Activated naive CD4-positive, alpha-beta T cell treated with anti-CD3 and anti-CD28 coated beads for 36 hours (primary cell): ENCODE measurements around the gene PRMT7. TPM values are rescaled to one million over a fixed set of nuclear protein-coding genes. Genes with fewer than 3 reads are reported as not detected.

Source experiments
- CTCF ChIA-PET: fragments of 350-600 bp; sonication (Branson Sonifier 250); formaldehyde crosslinking; loops from one replicate; lab custom pipeline; 2021; ENCODE audit warnings: antibody characterized with exemption; lab: Charles Lee
- DNase-seq: peaks from one replicate; pipeline ENCODE4 v3.0.0-alpha.2; 2020
- H3K27ac Mint-ChIP-seq: one replicate; pipeline ENCODE4 v1.8.0; 2021; ENCODE audit warnings: mild to moderate bottlenecking, mixed read lengths
- H3K27me3 Mint-ChIP-seq: one replicate; pipeline ENCODE4 v1.8.0; 2021; ENCODE audit warnings: low read depth, mixed read lengths
- H3K36me3 Mint-ChIP-seq: one replicate; pipeline ENCODE4 v1.8.0; 2021; ENCODE audit warnings: low read depth, mixed read lengths
- H3K4me1 Mint-ChIP-seq: one replicate; pipeline ENCODE4 v1.8.0; 2021; ENCODE audit warnings: low read depth, mixed read lengths
- H3K4me3 Mint-ChIP-seq: one replicate; pipeline ENCODE4 v1.8.0; 2021; ENCODE audit warnings: mild to moderate bottlenecking, moderate library complexity, mixed read lengths
- H3K9me3 Mint-ChIP-seq: one replicate; pipeline ENCODE4 v1.8.0; 2021; ENCODE audit warnings: mixed read lengths
- intact Hi-C: fragments of 100-400 bp; cut with micrococcal nuclease; formaldehyde crosslinking; loops from one replicate; pipeline ENCODE4 v1.15.1; 2023
- total RNA-seq, 2 experiments: library from RNA; stranded (reverse); gene quantifications; one replicate each; pipeline ENCODE4 v1.2.3, GENCODE V29; 2021

PRMT7 gene, protein sequence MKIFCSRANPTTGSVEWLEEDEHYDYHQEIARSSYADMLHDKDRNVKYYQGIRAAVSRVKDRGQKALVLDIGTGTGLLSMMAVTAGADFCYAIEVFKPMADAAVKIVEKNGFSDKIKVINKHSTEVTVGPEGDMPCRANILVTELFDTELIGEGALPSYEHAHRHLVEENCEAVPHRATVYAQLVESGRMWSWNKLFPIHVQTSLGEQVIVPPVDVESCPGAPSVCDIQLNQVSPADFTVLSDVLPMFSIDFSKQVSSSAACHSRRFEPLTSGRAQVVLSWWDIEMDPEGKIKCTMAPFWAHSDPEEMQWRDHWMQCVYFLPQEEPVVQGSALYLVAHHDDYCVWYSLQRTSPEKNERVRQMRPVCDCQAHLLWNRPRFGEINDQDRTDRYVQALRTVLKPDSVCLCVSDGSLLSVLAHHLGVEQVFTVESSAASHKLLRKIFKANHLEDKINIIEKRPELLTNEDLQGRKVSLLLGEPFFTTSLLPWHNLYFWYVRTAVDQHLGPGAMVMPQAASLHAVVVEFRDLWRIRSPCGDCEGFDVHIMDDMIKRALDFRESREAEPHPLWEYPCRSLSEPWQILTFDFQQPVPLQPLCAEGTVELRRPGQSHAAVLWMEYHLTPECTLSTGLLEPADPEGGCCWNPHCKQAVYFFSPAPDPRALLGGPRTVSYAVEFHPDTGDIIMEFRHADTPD
- total RNA-seq, result 10 to 100 TPM; 51.6 to 52.4 TPM

DNA sequence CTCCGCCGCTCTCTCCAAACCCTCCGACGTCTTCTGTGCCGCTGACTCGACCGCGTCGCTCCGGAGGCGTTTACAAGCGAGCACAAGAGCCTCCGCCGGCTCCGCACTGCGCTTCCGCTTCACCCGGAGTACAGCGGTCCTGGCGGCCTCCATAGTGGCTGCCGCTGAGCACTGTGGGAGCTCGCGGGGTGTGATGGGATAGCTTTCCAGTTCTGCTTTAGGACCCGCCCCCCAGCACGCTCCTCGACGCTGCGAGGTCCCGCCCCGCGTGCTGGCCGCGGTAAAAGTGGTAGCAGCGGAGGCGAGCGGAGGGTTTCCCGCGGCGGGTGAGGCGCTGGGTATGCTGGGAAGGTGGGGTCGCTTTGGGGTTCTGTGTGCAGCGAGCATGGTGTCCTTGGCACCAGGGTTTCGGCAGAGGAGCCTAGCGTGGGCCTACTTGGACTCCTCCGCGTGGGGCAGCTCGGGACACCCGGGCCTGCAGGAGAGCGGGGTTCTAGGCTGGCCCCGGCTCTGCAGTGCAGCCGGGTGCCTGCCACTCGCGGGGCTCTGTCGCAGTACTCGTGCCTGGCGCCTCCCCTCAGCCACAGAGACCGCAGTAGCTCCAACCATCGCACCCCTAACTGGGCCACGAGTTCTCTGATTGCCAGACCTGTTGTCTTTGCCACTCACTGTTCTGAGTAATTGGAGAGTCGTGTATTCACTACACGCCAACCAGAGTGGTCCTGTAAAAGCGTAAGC lies at the start of gene PRMT7, which contains the start of gene SLC7A6OS:
TSS of gene PRMT7 (plus strand) at position 246 of the 738 bp plus-strand sequence. CDS start 4,961 bp downstream, outside the sequence.
TSS of gene SLC7A6OS (minus strand) at position 173 of the 738 bp plus-strand sequence. CDS start at position 153, 20 bp downstream.
- intact Hi-C loops, result loop anchor here (1.0 kb wide), 7 partner anchors 17 to 465 kb away; partner anchors contain the start of genes NUTF2 and PLA2G15
- Mint-ChIP-seq H3K9me3 (no peaks in the 10 kb centered on the region), H3K27ac (peak within 1 kb of the TSS; percentile 89), H3K4me1 (peaks cover 46% of the 10 kb centered on the region), H3K4me3 (peak within 1 kb of the TSS; percentile 94), H3K36me3 (peaks cover 25% of the 10 kb centered on the region), H3K27me3 (no peaks in the 10 kb centered on the region)
- DNase-seq, result peak; percentile 96
- CTCF ChIA-PET, result interaction anchor here (0.7 to 2.6 kb wide), 11 partner anchors 10 to 49 kb away, joined by 3 to 54 read pairs (median 4); partner anchors contain the start of gene SLC7A6

DNA sequence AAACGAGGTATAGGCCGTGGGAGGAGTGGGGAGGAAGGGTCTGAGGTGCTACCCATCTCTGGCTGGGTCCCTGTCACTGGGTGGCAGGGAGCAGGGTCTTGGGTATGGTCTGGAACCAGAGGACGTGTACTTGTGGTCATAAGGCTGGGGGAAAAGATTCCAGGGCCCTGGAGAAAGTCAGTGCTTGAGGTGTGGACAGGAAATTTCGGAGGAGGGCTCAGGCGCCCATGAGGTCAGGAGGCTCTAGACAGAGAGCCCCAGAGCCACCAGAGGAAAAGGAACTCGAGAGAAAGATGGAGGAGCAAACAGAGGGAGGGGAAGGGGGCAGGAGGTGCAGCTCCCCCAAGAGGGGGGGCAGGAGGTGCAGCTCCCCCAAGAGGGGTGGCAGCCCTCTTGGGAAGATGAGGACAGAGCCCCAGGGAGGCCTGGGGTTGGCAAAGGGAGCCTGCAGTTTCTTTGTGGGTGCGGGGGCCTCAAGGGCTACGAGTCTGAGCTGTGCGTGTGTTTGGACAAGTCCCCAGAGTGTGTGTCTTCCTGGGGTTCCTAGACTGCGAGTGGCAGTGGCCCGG lies 47.2 kb upstream of the PRMT7 start:
- no peaks in the 10 kb centered on the region for H3K27me3 Mint-ChIP-seq
- no peaks in the 10 kb centered on the region for H3K9me3 Mint-ChIP-seq
- H3K27ac Mint-ChIP-seq, result peak overlapping the region; percentile 98
- no peak for DNase-seq
- H3K36me3 Mint-ChIP-seq, result peaks cover 23% of the 10 kb centered on the region
- peak overlapping the region; percentile 85 for H3K4me3 Mint-ChIP-seq
- intact Hi-C loops, result loop anchor here (1.0 to 2.0 kb wide), 3 partner anchors 19 to 185 kb away; partner anchors contain the start of genes PLA2G15 and SMPD3
- CTCF ChIA-PET, result interaction anchor here (0.5 to 9.0 kb wide), 33 partner anchors 9 to 1309 kb away, joined by 3 to 459 read pairs (median 4); partner anchors contain the start of genes PLA2G15, PRMT7 and SLC7A6OS
- peaks cover 40% of the 10 kb centered on the region for H3K4me1 Mint-ChIP-seq

DNA sequence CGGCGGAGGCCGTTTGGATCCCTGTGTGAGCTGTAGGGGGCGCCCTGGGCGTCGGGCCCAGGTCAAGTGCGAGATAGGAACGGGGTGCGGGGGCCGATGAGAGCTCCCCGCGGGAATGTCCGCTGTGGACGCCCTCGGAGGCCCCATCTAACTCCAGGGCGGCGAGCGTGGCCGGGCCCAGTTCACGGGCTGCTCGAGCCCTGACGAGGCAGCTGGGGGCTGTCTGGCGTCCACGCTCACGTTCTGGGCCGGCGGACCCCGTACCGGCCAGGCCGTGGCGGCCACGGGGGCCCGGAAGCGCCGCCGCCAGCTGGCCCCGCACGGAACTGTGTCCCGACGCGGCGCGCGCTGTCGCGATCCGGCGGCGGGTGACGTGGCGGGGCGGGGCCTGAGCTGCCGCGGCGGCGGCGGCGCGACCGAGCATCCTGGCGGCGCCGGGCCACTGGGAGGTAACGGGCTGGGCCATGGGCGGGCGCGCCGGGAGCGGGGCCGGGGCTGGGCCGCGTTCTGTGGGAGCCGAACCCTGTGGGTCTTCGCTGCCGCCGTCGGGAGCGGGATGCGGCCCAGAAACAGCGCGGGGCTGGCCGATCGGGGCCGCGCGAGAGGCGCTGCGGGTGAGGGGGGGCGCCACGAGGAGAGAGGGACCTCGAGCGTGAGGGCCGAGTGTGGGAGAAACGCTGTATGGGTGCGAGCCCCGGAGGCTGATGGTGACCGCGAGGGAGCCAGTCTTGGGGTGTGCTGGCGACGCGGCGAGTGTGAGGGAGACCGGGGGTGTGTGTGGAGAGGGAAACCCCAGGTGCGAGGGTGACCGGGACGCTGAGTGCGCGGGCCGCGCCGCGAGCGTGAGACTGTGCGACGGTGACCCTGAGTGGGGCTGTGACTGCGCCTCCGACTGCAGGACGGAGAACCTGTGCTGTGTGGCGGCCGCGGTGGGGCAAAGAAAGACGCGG lies 46.4 kb upstream of the PRMT7 start, which contains the start of gene SLC7A6:
TSS of gene SLC7A6 (plus strand) at position 399 of the 950 bp plus-strand sequence. CDS start 10,201 bp downstream, outside the sequence.
- CTCF ChIA-PET, result interaction anchor here (0.6 to 9.0 kb wide), 32 partner anchors 8 to 247 kb away, joined by 3 to 459 read pairs (median 4); partner anchors contain the start of genes PLA2G15, PRMT7 and SLC7A6OS
- DNase-seq, result peak; percentile 88
- Mint-ChIP-seq H3K4me3 (peak within 1 kb of the TSS; percentile 85), H3K27me3 (no peaks in the 10 kb centered on the region), H3K36me3 (peaks cover 26% of the 10 kb centered on the region), H3K4me1 (peaks cover 46% of the 10 kb centered on the region), H3K27ac (peak within 1 kb of the TSS; percentile 98), H3K9me3 (no peaks in the 10 kb centered on the region)
- intact Hi-C loops, result loop anchor here (1.0 to 2.0 kb wide), 8 partner anchors 11 to 184 kb away; partner anchors contain the start of genes PLA2G15, SLC7A6OS and SMPD3

DNA sequence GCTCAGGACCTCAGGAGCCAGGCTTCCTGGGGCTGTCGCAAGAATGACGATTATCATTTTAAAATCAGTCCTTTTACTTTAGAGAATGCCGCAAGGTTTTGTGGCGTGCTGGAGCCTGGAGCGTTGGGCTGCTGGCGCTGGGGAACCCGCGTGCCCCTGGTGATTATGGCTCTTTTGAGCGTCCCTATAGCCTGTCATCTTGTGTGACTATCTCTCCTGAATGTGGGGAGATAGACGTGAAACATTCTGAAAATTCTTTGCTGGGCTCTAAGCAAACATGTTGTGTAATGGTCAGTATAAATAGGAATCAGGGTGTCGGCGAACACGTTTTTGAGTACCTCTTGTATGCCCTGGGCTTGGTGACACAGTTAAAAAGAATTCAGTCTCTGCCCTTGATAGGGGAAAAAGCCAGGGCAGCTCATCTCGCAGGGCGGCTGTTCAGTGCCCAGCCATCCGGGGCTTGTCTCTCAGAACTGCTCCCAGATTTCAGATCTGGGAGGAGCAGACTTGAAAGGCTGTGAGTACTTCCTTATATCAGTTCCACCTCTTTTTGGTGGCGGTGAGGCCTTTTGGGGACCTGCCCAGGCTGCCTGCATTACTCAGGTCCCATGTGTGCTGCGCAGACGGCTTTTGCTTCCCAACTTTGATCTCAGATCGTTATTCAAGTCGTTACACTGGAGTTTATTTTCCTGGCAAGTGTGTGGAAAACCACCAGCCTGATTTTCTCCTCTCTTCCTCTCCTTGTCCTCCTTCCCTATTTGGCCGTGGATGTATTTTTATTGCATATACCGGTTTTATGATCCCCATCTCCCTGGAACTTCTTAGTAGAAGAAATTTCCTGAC lies 45.5 kb upstream of the PRMT7 start:
- H3K27me3 Mint-ChIP-seq, result no peaks in the 10 kb centered on the region
- H3K4me1 Mint-ChIP-seq, result peaks cover 55% of the 10 kb centered on the region

DNA sequence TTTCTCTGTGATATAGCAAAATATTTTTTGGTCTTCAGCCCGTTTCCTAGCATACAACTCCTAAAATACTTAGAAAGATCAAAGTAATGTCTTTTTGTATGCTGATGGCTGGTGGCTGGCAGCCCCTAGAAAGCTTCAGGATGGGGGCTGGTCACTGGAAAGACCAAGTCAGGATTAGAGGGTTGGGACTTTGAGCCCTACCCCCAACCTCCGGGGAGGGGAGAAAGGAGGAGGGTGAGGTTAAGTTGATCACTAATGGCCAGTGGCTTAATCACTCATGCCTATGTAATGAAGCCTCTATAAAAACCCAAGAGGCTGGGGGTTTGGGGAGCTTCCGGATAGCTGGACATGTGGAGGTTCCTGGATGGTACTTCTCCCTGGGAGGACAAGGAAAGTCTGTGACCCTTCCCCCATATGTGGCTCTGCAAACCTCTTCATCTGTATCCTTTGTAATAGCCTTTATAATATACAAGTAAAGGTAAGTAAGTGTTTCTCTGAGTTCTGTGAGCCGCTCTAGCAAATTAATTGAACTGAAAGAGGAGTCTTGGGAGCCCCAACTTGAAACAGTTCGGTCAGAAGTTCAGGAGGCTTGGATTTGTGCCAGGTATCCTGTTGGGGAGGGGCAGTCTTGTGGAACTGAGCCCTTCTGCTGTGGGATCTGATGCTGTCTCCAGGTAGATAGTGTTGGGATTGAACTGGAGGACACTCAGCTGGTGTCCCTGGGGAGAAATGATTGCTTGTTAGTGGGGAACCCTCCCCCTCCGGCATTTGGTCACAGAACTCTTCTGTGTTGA lies 43.0 kb upstream of the PRMT7 start:
- Mint-ChIP-seq H3K4me1 (peaks cover 76% of the 10 kb centered on the region), H3K27ac (peak overlapping the region; percentile 88), H3K36me3 (peaks cover 40% of the 10 kb centered on the region), H3K4me3 (peak overlapping the region; percentile 7), H3K27me3 (no peaks in the 10 kb centered on the region), H3K9me3 (no peaks in the 10 kb centered on the region)
- CTCF ChIA-PET, result interaction anchor here (2.9 to 3.7 kb wide), 2 partner anchors 16 to 61 kb away, joined by 9 to 12 read pairs; no protein-coding TSS in a partner anchor
- intact Hi-C loops, result no loop called here
- DNase-seq, result no peak

More for the DNA sequence above, 45.5 kb upstream of the PRMT7 start:
- peak; percentile 87 for DNase-seq
- H3K27ac Mint-ChIP-seq, result peak overlapping the region; percentile 95
- no peaks in the 10 kb centered on the region for H3K9me3 Mint-ChIP-seq
- H3K4me3 Mint-ChIP-seq, result peak overlapping the region; percentile 85
- CTCF ChIA-PET, result interaction anchor here (8.9 to 9.0 kb wide), 2 partner anchors 22 to 60 kb away, joined by 181 to 459 read pairs; no protein-coding TSS in a partner anchor
- peaks cover 26% of the 10 kb centered on the region for H3K36me3 Mint-ChIP-seq
- intact Hi-C loops, result loop anchor here (1.0 to 2.0 kb wide), 7 partner anchors 10 to 184 kb away; partner anchors contain the start of genes PLA2G15, SLC7A6OS and SMPD3

DNA sequence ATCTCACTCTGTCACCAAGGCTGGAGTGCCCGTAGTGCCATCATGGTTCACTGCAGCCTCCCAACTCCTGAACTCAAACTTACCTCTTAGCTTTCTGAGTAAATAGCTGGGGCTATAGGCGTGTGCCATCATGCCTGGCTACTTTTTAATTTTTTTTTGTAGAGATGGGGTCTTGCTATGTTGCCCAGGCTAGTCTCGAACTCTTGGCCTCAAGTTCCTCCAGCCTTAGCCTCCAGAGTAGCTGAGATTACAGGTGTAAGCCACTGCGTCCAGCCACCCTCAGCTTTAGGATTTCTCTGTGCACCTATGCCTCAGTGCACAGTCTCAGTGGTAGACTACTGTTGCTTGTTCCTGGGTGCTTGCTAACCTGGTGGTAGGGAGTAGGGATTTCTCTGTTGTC lies 41.0 kb upstream of the PRMT7 start:
- Mint-ChIP-seq H3K4me3 (no peak overlapping the region), H3K27me3 (no peaks in the 10 kb centered on the region), H3K9me3 (no peaks in the 10 kb centered on the region), H3K4me1 (peaks cover 86% of the 10 kb centered on the region), H3K27ac (peak overlapping the region; percentile 99), H3K36me3 (peaks cover 55% of the 10 kb centered on the region)
- CTCF ChIA-PET, result interaction anchor here (0.6 to 5.9 kb wide), 7 partner anchors 8 to 1042 kb away, joined by 3 to 41 read pairs (median 3); partner anchors contain the start of genes PRMT7 and SLC7A6OS
- DNase-seq, result no peak
- intact Hi-C loops, result loop anchor here (10.0 kb wide), 1 partner anchor 485 kb away; no protein-coding TSS in a partner anchor

DNA sequence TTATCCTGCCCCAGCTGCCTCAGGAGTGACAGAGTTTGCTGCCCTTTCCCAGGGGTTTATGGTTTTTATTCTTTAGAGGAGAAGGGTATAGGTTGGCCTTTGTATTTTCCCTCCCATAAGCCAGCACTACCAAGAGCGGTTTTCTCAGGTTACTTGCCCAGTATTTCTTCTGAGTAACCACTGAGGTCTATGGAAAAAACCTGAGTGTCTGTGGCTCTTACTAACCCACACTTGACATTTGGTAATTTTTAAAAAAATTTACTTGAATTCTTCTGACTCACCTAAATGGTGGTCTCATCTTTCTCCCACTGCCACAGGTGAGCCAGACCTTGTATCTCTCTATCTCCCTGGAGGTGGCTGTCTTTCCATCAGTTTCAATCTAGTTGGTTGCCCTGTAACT lies 40.5 kb upstream of the PRMT7 start:
- Mint-ChIP-seq H3K27me3 (no peaks in the 10 kb centered on the region), H3K27ac (peak overlapping the region; percentile 99), H3K4me1 (peaks cover 92% of the 10 kb centered on the region), H3K36me3 (peaks cover 54% of the 10 kb centered on the region), H3K4me3 (no peak overlapping the region), H3K9me3 (no peaks in the 10 kb centered on the region)
- intact Hi-C loops, result loop anchor here (10.0 kb wide), 1 partner anchor 484 kb away; no protein-coding TSS in a partner anchor
- DNase-seq, result no peak
- CTCF ChIA-PET, result interaction anchor here (0.6 to 5.9 kb wide), 6 partner anchors 9 to 396 kb away, joined by 3 to 41 read pairs (median 4); partner anchors contain the start of genes PRMT7 and SLC7A6OS

DNA sequence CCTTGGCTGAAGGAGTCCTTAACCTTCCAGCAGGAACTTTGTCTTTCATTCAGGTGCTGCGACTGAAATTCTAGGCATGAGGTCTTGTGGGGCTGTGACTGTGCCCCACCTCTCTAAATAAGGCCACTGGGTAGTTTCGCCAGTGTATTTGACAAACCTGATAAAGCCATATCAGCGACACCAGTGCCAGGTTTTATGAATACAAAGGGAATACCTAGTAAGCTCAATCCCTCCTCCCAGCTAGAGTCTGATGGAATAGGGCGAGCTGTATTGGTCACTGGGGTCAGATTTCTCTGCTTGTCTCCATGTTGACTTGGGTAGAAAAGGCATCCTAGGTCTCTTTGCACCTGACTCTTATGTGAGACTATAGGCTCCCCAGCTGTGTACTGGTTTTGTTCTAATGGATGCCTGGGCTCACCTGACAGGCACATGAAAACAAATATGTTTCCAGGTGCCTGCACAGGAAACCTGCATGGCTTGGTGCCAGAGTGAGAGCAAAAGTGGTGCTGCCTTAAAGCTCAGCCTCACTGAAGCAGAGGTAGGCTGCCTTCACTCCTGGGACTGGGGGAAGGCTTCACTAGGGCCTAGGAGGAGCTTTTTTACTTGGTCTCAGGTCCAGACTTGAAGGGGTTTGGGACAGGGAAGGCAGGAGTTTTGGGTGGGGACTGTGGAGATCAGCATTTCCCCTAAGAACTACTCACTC lies 38.2 kb upstream of the PRMT7 start:
- peaks cover 88% of the 10 kb centered on the region for H3K4me1 Mint-ChIP-seq
- H3K9me3 Mint-ChIP-seq, result no peaks in the 10 kb centered on the region
- H3K27me3 Mint-ChIP-seq, result no peaks in the 10 kb centered on the region
- intact Hi-C loops, result loop anchor here (10.0 kb wide), 1 partner anchor 482 kb away; no protein-coding TSS in a partner anchor
- H3K4me3 Mint-ChIP-seq, result peak overlapping the region; percentile 65
- CTCF ChIA-PET, result interaction anchor here (0.7 to 5.9 kb wide), 11 partner anchors 9 to 56 kb away, joined by 3 to 41 read pairs (median 5); partner anchors contain the start of genes PRMT7, SLC7A6 and SLC7A6OS
- peak overlapping the region; percentile 99 for H3K27ac Mint-ChIP-seq
- peak; percentile 80 for DNase-seq
- peaks cover 53% of the 10 kb centered on the region for H3K36me3 Mint-ChIP-seq
